ENCODE data around the gene SLC25A26. TPM values are rescaled to one million over a fixed set of nuclear protein-coding genes. Genes with fewer than 3 reads are reported as not detected.
A peak's percentile ranks its signal among the peaks of the same experiment; 100 is the strongest.

Gene SLC25A26
- total and polyA plus RNA-seq, 7 donors = 21.0 to 43.6 (median 31.9) TPM

DNA sequence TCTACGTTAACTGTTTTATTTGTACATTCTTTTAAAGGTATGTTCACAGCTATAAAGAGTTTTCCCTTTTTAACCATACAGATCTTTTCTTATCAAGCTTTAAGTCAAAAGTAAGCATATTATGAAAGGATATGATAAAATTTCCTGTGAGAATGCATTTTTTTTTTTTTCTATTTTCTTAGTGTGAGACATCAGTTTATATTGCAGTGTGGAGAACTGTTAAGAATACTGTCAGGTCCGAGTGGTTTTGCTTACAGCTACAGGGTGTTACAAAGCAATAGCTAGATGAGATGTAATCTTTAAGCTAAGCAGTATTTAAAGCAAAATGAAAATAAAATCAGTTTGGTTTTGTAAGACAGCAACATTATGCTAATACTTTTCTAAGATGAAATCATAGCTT is 133.2 kb downstream of the SLC25A26 start:
- no peak overlapping the region for H3K27ac ChIP-seq
- intact Hi-C loops (cut with DNase I) = no loop called here
- H3K27me3 ChIP-seq (ENCODE audit: insufficient read depth in 3 of 3, low read length in 2 of 3) = no peaks in the 10 kb centered on the region
- ATAC-seq = no peak
- TF ChIP-seq, protein P1, sequence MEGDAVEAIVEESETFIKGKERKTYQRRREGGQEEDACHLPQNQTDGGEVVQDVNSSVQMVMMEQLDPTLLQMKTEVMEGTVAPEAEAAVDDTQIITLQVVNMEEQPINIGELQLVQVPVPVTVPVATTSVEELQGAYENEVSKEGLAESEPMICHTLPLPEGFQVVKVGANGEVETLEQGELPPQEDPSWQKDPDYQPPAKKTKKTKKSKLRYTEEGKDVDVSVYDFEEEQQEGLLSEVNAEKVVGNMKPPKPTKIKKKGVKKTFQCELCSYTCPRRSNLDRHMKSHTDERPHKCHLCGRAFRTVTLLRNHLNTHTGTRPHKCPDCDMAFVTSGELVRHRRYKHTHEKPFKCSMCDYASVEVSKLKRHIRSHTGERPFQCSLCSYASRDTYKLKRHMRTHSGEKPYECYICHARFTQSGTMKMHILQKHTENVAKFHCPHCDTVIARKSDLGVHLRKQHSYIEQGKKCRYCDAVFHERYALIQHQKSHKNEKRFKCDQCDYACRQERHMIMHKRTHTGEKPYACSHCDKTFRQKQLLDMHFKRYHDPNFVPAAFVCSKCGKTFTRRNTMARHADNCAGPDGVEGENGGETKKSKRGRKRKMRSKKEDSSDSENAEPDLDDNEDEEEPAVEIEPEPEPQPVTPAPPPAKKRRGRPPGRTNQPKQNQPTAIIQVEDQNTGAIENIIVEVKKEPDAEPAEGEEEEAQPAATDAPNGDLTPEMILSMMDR (IDR thresholded peaks at IDR 0.05) = no peak
- H3K4me1 ChIP-seq = peaks cover 4% of the 10 kb centered on the region
- H3K4me3 ChIP-seq = no peak overlapping the region
- 78 to 94% (median 79%) methylated on average over 2 of the region's 2 CpGs for WGBS, 3 donors
- no peaks in the 10 kb centered on the region for H3K9me3 ChIP-seq
- no peaks in the 10 kb centered on the region for H3K36me3 ChIP-seq (ENCODE audit: insufficient read depth in 1 of 2, low read depth in 1 of 2)
- no peak for DNase-seq

DNA sequence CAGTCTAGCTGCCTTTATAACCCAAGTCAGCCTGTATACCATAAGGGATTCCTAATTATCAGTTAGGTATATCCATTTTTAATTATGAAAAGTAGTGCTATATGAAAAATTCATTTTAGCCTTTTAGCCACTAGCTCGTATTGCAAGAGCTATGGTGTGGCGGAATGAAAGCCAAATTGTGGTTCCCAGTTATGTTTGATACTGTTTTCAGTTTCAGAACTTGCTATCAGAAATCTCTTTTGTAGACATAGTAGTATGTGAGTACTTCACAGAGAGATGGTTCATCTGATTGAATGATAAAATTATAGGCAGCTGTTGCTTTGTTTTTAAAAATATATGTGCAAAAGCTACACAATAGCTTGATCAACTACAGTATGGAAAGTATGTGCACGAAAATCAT is 134.6 kb downstream of the SLC25A26 start:
- intact Hi-C loops (cut with DNase I) = no loop called here
- peaks cover 4% of the 10 kb centered on the region for H3K4me1 ChIP-seq
- no peak for DNase-seq
- 91 to 92% (median 92%) methylated on average over 3 of the region's 3 CpGs for WGBS, 3 donors
- no peak for ATAC-seq
- TF ChIP-seq, protein P1 (IDR thresholded peaks at IDR 0.05) = no peak
- H3K9me3 ChIP-seq = no peaks in the 10 kb centered on the region
- H3K36me3 ChIP-seq (ENCODE audit: insufficient read depth in 1 of 2, low read depth in 1 of 2) = no peaks in the 10 kb centered on the region
- H3K27ac ChIP-seq = no peak overlapping the region
- no peaks in the 10 kb centered on the region for H3K27me3 ChIP-seq (ENCODE audit: insufficient read depth in 3 of 3, low read length in 2 of 3)
- H3K4me3 ChIP-seq = no peak overlapping the region

DNA sequence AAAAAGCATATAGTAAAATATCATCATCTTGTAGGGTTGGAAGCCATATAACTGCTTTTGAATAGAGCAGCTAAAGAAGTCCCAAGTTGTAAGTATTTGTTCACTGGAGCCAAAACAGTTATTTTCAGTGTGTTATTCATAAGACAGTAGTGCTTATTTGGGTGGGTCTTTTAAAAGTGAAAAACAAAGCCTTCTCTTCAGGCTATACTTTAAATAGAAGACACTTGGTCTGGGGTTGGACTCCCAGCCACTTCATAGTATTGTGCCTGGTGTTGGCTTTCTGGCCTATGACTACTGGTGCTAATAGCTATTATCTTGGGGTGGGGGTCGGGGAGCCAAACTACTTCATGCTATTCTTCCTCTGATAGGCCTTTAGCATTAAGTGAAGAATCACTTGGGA is 135.2 kb downstream of the SLC25A26 start:
- no peaks in the 10 kb centered on the region for H3K36me3 ChIP-seq (ENCODE audit: insufficient read depth in 1 of 2, low read depth in 1 of 2)
- H3K9me3 ChIP-seq = no peaks in the 10 kb centered on the region
- intact Hi-C loops (cut with DNase I) = no loop called here
- ATAC-seq (no peak), DNase-seq (no peak)
- H3K4me3 ChIP-seq = no peak overlapping the region
- 89 to 100% (median 97%) methylated on average over 1 of the region's 1 CpG for WGBS, 3 donors
- H3K27ac ChIP-seq = no peak overlapping the region
- TF ChIP-seq, protein P1 (IDR thresholded peaks at IDR 0.05) = no peak
- no peaks in the 10 kb centered on the region for H3K27me3 ChIP-seq (ENCODE audit: insufficient read depth in 3 of 3, low read length in 2 of 3)
- H3K4me1 ChIP-seq = peaks cover 4% of the 10 kb centered on the region

DNA sequence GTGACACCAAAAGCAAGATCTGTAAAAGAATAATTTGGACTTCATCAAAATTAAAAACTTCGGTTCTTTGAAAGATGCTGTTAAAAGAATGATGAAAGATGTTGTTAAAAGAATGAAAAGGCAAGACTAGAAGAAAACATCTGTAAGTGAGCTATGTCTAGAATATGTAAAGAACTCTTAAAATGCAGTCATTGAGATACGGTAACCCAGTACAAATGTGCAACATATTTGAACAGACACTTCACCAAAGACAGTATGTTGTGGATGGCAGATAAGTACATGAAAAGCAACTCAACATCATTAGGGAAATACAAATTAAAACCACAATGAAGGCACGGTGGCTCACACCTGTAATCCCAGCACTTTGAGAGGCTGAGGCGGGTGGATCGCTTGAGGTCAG is 140.6 kb downstream of the SLC25A26 start:
- intact Hi-C loops (cut with DNase I) = no loop called here
- H3K27me3 ChIP-seq (ENCODE audit: insufficient read depth in 3 of 3, low read length in 2 of 3) = no peaks in the 10 kb centered on the region
- peaks cover 27% of the 10 kb centered on the region for H3K4me1 ChIP-seq
- no peaks in the 10 kb centered on the region for H3K9me3 ChIP-seq
- H3K36me3 ChIP-seq (ENCODE audit: insufficient read depth in 1 of 2, low read depth in 1 of 2) = no peaks in the 10 kb centered on the region
- WGBS, 3 donors = 95 to 98% (median 96%) methylated on average over 5 of the region's 5 CpGs
- DNase-seq (no peak), ATAC-seq (no peak)
- H3K4me3 ChIP-seq = no peak overlapping the region
- H3K27ac ChIP-seq = no peak overlapping the region
- TF ChIP-seq, protein P1 (IDR thresholded peaks at IDR 0.05) = no peak

DNA sequence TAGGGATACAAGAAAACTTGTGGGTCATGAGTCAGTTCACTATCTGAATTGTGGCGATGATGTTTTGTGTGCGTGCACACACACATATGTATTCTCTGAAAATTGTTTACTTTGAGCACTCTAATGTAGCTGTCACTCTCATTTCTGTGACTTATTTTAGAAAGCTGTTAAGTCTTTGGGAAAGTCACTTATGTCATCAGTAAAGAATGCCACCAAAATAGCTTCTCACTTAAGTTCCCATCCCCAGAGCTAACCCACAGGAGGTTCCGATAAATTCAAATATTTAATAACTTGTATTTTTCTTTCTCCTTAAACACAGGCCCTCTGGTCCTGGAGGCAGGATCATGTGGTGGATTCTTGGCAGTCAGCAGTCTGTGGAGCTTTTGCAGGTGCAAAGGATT is 141.7 kb downstream of the SLC25A26 start:
- intact Hi-C loops (cut with DNase I) = no loop called here
- H3K27ac ChIP-seq = peak overlapping the region; percentile 25
- peak in 3 of 4 donors; percentile 22 to 28 (median 25) for ATAC-seq
- 39 to 61% (median 46%) methylated on average over 3 of the region's 3 CpGs for WGBS, 3 donors
- H3K36me3 ChIP-seq (ENCODE audit: insufficient read depth in 1 of 2, low read depth in 1 of 2) = no peaks in the 10 kb centered on the region
- TF ChIP-seq, protein P1 (IDR thresholded peaks at IDR 0.05) = no peak
- H3K4me3 ChIP-seq = no peak overlapping the region
- H3K9me3 ChIP-seq = no peaks in the 10 kb centered on the region
- H3K4me1 ChIP-seq = peaks cover 31% of the 10 kb centered on the region
- no peaks in the 10 kb centered on the region for H3K27me3 ChIP-seq (ENCODE audit: insufficient read depth in 3 of 3, low read length in 2 of 3)
- no peak for DNase-seq
